GM18505 (cell line): ENCODE measurements around the gene ELMO2.
A peak's percentile ranks its signal among the peaks of the same experiment; 100 is the strongest.

ENCODE experiments used
- ATAC-seq: cut with Tn5 transposase; IDR thresholded peaks from one replicate; pipeline ENCODE4 v1.9.1; 2021; ENCODE audit not compliant: unreplicated experiment
- POLR2A ChIP-seq: IDR thresholded peaks from 4 replicates; pipeline ENCODE4 v1.6.1; 2011; ENCODE audit warnings: borderline replicate concordance; ENCODE audit not compliant: insufficient read depth, insufficient read length; ENCODE audit errors: extremely low read depth

The ELMO2 gene

DNA sequence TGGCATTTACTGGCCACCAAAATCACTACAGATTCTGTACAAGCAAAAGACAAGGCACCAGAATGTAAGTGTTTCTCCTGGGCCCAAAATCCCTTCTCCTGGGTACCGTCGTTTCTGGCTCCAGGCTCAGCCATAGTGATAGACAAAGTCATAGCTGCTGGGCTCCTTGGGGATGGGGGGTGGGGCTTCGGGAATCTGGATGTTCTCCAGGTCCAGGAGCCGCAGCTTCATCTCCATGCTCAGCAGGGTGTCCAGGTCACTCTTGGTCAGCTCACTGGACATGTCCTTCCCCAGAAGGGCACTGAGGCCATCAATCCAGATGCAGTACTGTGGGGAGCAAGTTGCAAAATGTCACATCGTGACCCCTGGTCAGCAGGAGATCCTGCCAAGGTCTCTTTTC lies 39.2 kb downstream of the ELMO2 start:
- no peak for TF ChIP-seq POLR2A
- ATAC-seq: no peak

GRCh38 chr20:46366826-46367225 lies 39.6 kb downstream of the ELMO2 start:
- ATAC-seq: no peak
- TF ChIP-seq POLR2A: no peak

- ATAC-seq: no peak
- TF ChIP-seq POLR2A: no peak
Observed at GRCh38 chr20:46365487-46366220, 40.8 kb downstream of the ELMO2 start.

- TF ChIP-seq POLR2A: no peak
- ATAC-seq: no peak
Observed at GRCh38 chr20:46364670-46365486, 41.5 kb downstream of the ELMO2 start.

DNA sequence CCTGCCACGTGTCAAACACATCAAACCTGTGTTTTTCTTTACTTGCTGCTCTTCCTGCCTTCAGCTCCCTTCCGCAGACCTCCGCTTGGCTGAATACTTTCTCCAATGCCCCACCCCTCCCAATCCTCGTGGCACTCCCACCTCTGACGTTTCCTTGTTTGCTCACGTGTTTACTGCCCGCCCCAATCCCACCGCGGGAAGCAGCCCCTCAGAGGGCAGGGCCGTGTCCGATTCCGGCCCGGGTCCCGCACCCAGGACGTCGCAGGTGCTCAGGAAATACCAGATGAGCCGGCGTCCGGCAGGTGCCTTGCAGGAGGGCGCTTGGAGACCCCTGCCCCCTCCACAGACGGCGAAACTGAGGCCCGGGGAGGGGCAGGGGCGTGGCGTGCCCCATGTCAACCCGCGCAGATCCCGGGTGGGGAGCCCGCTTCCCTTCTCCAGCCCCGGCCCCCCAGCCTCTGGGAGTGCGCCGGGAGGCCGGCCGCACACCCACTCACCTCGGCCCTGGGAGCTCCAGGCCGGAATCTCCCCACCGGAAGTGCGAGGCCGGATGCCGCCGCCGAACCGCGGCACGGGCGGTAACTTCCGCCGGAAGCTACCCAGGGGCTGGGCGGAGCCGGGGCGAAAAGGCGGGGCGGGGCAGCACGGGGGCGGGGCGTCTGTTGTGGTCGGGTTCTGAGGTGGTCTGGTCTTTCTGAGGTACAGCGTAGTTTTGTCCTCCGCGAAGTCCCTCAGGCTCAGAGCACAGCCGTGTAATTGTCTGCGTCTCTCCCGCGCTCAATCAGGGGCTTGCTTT lies 42.3 kb downstream of the ELMO2 start:
- peak; percentile 80 for ATAC-seq
- TF ChIP-seq POLR2A: peak; percentile 87

GRCh38 chr20:46362921-46363867 lies 43.2 kb downstream of the ELMO2 start:
- ATAC-seq: no peak
- no peak for TF ChIP-seq POLR2A

DNA sequence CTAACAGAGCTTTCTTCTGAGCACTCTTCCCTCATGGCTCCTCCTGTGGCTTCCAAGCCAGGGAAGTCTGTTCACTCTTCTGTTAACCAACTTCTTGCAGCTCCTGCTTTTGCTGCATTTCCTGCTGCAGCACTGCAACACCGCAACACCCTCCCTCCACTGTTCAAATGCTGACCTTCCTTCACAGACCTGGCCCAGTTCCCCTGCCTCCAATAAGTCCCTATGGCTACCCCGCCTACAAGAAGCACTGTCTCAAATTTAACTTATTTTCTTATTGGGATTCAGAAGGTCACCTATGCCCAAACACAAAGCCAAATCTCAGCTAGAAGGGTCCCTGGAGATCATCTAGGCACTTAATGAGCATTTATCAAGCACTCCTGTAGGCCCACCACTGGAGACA lies 44.6 kb downstream of the ELMO2 start:
- TF ChIP-seq POLR2A: no peak
- no peak for ATAC-seq

- no peak for TF ChIP-seq POLR2A
- no peak for ATAC-seq
Observed at GRCh38 chr20:46361381-46361780, 45.0 kb downstream of the ELMO2 start.

GRCh38 chr20:46359233-46359751 lies 47.1 kb downstream of the ELMO2 start:
- TF ChIP-seq POLR2A: no peak
- no peak for ATAC-seq

DNA sequence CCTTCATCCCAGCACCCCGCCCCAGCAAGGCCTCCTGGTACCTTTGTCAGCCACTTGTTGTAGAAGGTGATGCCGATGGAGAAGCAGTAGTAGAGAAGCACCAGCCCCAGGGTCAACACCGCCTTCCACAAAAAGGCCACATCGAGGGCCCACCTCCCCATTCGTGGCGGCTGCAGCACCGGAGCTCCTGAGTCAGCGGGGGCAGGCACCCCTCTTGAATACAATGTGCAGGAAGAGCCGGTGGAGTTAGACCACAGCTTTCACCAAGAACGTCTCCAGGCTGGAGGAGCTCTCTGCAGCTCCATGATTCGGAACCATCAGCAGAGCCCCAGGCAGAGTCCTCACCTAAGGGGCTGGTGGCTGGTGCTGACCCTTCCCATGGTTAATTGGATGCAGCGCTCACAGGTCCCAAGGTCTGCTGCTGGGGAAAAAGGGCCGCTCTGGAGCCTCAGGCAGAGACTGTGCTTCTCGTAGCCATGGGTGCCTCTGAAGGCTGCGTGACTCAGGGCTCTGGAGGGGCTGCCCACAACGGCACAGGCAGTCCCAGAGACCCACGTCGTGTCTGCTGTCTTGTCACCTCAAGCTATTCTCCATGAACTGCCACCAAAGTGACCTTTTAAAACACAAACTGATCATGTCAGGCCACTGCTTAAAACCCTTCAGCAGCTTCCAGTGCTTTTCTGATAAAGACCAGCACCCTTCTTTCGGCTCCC lies 47.9 kb downstream of the ELMO2 start:
- no peak for ATAC-seq
- no peak for TF ChIP-seq POLR2A

- TF ChIP-seq POLR2A: no peak
- ATAC-seq: no peak
Observed at GRCh38 chr20:46357030-46357514, 49.3 kb downstream of the ELMO2 start.
